GM23338 (cell line): Measurements from ENCODE around the gene SCN2B. TPM values are rescaled to one million over a fixed set of nuclear protein-coding genes. Genes with fewer than 3 reads are reported as not detected.
"Not testable (repeated sequence)": the region's sequence is repeated elsewhere in the genome, so short reads cannot be mapped to it uniquely, and the experiment has no call there.

Experiments used
- ATAC-seq: fragments of 200-7000 bp; cut with Tn5 transposase; 3 replicates; pipeline ENCODE4 v1.9.1; 2020
- DNase-seq: peaks from one replicate; pipeline ENCODE4 v3.0.0-alpha.2; 2015; ENCODE audit warnings: low spot score
- H2AFZ ChIP-seq: fragments of 200-600 bp; sonication (generic); 2 replicates; pipeline ENCODE4 v1.8.0; 2016; ENCODE audit warnings: antibody characterized with exemption, mild to moderate bottlenecking, moderate library complexity
- H3F3A ChIP-seq: fragments of 200-600 bp; sonication (generic); replicated peaks from 2 replicates; pipeline ENCODE4 v1.8.0; 2017; ENCODE audit warnings: antibody characterized with exemption, mixed run types, low read depth
- H3K27ac ChIP-seq: fragments of 200-600 bp; sonication (generic); 2 replicates; pipeline ENCODE4 v1.6.1; 2016; ENCODE audit warnings: low read depth
- H3K27me3 ChIP-seq: fragments of 200-600 bp; sonication (generic); 2 replicates; pipeline ENCODE4 v1.8.0; 2016; ENCODE audit warnings: mild to moderate bottlenecking, mixed run types, moderate library complexity; ENCODE audit not compliant: insufficient read depth
- H3K36me3 ChIP-seq: fragments of 200-600 bp; sonication (generic); 2 replicates; pipeline ENCODE4 v1.8.0; 2016; ENCODE audit warnings: mild to moderate bottlenecking; ENCODE audit not compliant: insufficient read depth
- H3K4me1 ChIP-seq: fragments of 200-600 bp; sonication (generic); 2 replicates; pipeline ENCODE4 v1.8.0; 2016; ENCODE audit warnings: mild to moderate bottlenecking, moderate library complexity; ENCODE audit not compliant: insufficient read depth
- H3K4me2 ChIP-seq: fragments of 200-600 bp; sonication (generic); 2 replicates; pipeline ENCODE4 v1.7.1; 2017; ENCODE audit warnings: mixed run types
- H3K4me3 ChIP-seq: fragments of 200-600 bp; sonication (generic); 2 replicates; pipeline ENCODE4 v1.6.1; 2016; ENCODE audit warnings: mixed run types
- H3K79me2 ChIP-seq: fragments of 200-600 bp; sonication (generic); replicated peaks from 2 replicates; pipeline ENCODE4 v1.8.0; 2017; ENCODE audit warnings: mild to moderate bottlenecking; ENCODE audit not compliant: insufficient read depth
- H3K9me2 ChIP-seq: fragments of 200-600 bp; sonication (generic); 2 replicates; pipeline ENCODE4 v1.8.0; 2017; ENCODE audit not compliant: insufficient read depth
- H4K20me1 ChIP-seq: fragments of 200-600 bp; sonication (generic); replicated peaks from 2 replicates; pipeline ENCODE4 v1.8.0; 2017; ENCODE audit warnings: mild to moderate bottlenecking; ENCODE audit not compliant: insufficient read depth
- H3K27ac Mint-ChIP-seq: 2 replicates; pipeline ENCODE4 v1.8.0; 2020; ENCODE audit warnings: inconsistent platforms, mild to moderate bottlenecking, moderate library complexity, mixed read lengths
- H3K27me3 Mint-ChIP-seq: 3 replicates; pipeline ENCODE4 v1.8.0; 2022; ENCODE audit warnings: low read depth, mild to moderate bottlenecking, moderate library complexity, mixed read lengths, inconsistent platforms; ENCODE audit not compliant: insufficient read depth, poor library complexity
- H3K36me3 Mint-ChIP-seq: 3 replicates; pipeline ENCODE4 v1.8.0; 2021; ENCODE audit warnings: low read depth, mild to moderate bottlenecking, inconsistent platforms, moderate library complexity, mixed read lengths
- H3K4me1 Mint-ChIP-seq: 3 replicates; pipeline ENCODE4 v1.8.0; 2020; ENCODE audit warnings: mild to moderate bottlenecking, inconsistent platforms, mixed read lengths
- H3K4me3 Mint-ChIP-seq: 3 replicates; pipeline ENCODE4 v1.8.0; 2021; ENCODE audit warnings: moderate library complexity, mild to moderate bottlenecking, inconsistent platforms, mixed read lengths
- H3K9me3 Mint-ChIP-seq: 3 replicates; pipeline ENCODE4 v1.8.0; 2020; ENCODE audit warnings: moderate library complexity, mild to moderate bottlenecking, inconsistent platforms, mixed read lengths
- CTCF ChIP-seq, 2 experiments: fragments of 200-600 bp in 1 of 2; sonication (generic) in 1 of 2; conservative IDR thresholded peaks; 2 replicates each; pipeline versions ENCODE4 v1.5.1 to v1.6.1; 2016 to 2017; ENCODE audit warnings: antibody characterized with exemption in 2 of 2, low read depth in 2 of 2, mild to moderate bottlenecking in 2 of 2, moderate library complexity in 1 of 2
- ETS1 ChIP-seq: IDR thresholded peaks from 2 replicates; pipeline ENCODE4 v1.6.1; 2016; ENCODE audit warnings: antibody characterized with exemption
- EZH2phosphoT487 ChIP-seq: fragments of 200-600 bp; sonication (generic); IDR thresholded peaks from one replicate; pipeline ENCODE4 v1.8.1; 2018; ENCODE audit warnings: antibody characterized with exemption; ENCODE audit not compliant: unreplicated experiment
- NANOG ChIP-seq: IDR thresholded peaks from 2 replicates; pipeline ENCODE4 v1.6.1; 2016; ENCODE audit warnings: antibody characterized with exemption, borderline replicate concordance
- POLR2AphosphoS5 ChIP-seq: IDR thresholded peaks from 2 replicates; pipeline ENCODE4 v1.6.1; 2016; ENCODE audit warnings: antibody characterized with exemption, low read depth
- ZNF114 ChIP-seq: fragments of 250-450 bp; sonication (Bioruptor Pico); IDR thresholded peaks from 2 replicates; pipeline ENCODE4 v1.5.0; 2020; ENCODE audit warnings: mild to moderate bottlenecking, moderate library complexity
- ZNF331 ChIP-seq: fragments of 250-450 bp; sonication (Bioruptor Pico); IDR thresholded peaks from 2 replicates; pipeline ENCODE4 v1.5.0; 2020; ENCODE audit warnings: low read depth, mild to moderate bottlenecking, moderate library complexity
- ZNF462 ChIP-seq: fragments of 250-450 bp; sonication (Bioruptor Pico); IDR thresholded peaks from 2 replicates; pipeline ENCODE4 v1.5.0; 2020; ENCODE audit warnings: mild to moderate bottlenecking, moderate library complexity
- polyA plus RNA-seq: library from polyadenylated mRNA; unstranded; fragments of >200 nt; fragmentation: Nextera tagmentation; extraction: Ambion mirVana; gene quantifications from 2 replicates; pipeline ENCODE4 v1.2.1, GENCODE V29; 2016
- total RNA-seq: library from RNA; depleted of rRNA; stranded (reverse); fragments of >200 nt; shearing (Covaris generic); gene quantifications from 2 replicates; pipeline ENCODE4 v1.2.3, GENCODE V29; 2014

Gene SCN2B
- total and polyA plus RNA-seq, 2 experiments from 2014 or later = 0.03 TPM; not detected in 1

GRCh38 chr11:118190942-118191506 lies 14.6 kb upstream of the SCN2B start:
- peaks cover 17% of the 10 kb centered on the region for H3K4me1 Mint-ChIP-seq
- H3K4me1 ChIP-seq, H3K27ac ChIP-seq, H2AFZ ChIP-seq, H3K9me2 ChIP-seq, DNase-seq, H3K4me3 ChIP-seq, H3F3A ChIP-seq, H3K27me3 Mint-ChIP-seq, ATAC-seq, H4K20me1 ChIP-seq, H3K4me2 ChIP-seq, H3K27ac Mint-ChIP-seq, H3K79me2 ChIP-seq, H3K4me3 Mint-ChIP-seq, H3K27me3 ChIP-seq, H3K36me3 ChIP-seq, H3K36me3 Mint-ChIP-seq: not testable (repeated sequence)
- peaks cover 22% of the 10 kb centered on the region for H3K9me3 Mint-ChIP-seq

GRCh38 chr11:118186346-118187107 lies 10.1 kb upstream of the SCN2B start:
- Histone ChIP-seq H2AFZ (no peak overlapping the region), H3F3A (no peaks in the 10 kb centered on the region), H3K4me1 (no peaks in the 10 kb centered on the region), H3K79me2 (no peaks in the 10 kb centered on the region), H3K4me2 (no peak overlapping the region), H3K4me3 (no peak overlapping the region), H3K27ac (no peak overlapping the region), H4K20me1 (no peaks in the 10 kb centered on the region), H3K36me3 (no peaks in the 10 kb centered on the region), H3K27me3 (no peaks in the 10 kb centered on the region), H3K9me2 (peaks cover 8% of the 10 kb centered on the region; the same call in 1 of the 2 replicates)
- ATAC-seq (no peak), DNase-seq (no peak)
- Mint-ChIP-seq H3K36me3 (peaks cover 4% of the 10 kb centered on the region; the same call in 2 of the 3 replicates), H3K27ac (no peak overlapping the region), H3K27me3 (no peaks in the 10 kb centered on the region), H3K4me1 (peaks cover 6% of the 10 kb centered on the region), H3K4me3 (no peak overlapping the region), H3K9me3 (peaks cover 13% of the 10 kb centered on the region)
- TF ChIP-seq ZNF462 (CRISPR knock-in tag) (no peak), CTCF (conservative IDR thresholded peaks at IDR 0.05; ENCODE audit: low read depth in 2 of 2) (no peak), NANOG (no peak), ZNF331 (CRISPR knock-in tag) (no peak), ETS1 (no peak), ZNF114 (no peak), POLR2AphosphoS5 (no peak), EZH2phosphoT487 (no peak)
